ENCODE measurements around the gene UBE2G1.
"Not testable (repeated sequence)": the region's sequence is repeated elsewhere in the genome, so short reads cannot be mapped to it uniquely, and the experiment has no call there.

Gene UBE2G1

DNA sequence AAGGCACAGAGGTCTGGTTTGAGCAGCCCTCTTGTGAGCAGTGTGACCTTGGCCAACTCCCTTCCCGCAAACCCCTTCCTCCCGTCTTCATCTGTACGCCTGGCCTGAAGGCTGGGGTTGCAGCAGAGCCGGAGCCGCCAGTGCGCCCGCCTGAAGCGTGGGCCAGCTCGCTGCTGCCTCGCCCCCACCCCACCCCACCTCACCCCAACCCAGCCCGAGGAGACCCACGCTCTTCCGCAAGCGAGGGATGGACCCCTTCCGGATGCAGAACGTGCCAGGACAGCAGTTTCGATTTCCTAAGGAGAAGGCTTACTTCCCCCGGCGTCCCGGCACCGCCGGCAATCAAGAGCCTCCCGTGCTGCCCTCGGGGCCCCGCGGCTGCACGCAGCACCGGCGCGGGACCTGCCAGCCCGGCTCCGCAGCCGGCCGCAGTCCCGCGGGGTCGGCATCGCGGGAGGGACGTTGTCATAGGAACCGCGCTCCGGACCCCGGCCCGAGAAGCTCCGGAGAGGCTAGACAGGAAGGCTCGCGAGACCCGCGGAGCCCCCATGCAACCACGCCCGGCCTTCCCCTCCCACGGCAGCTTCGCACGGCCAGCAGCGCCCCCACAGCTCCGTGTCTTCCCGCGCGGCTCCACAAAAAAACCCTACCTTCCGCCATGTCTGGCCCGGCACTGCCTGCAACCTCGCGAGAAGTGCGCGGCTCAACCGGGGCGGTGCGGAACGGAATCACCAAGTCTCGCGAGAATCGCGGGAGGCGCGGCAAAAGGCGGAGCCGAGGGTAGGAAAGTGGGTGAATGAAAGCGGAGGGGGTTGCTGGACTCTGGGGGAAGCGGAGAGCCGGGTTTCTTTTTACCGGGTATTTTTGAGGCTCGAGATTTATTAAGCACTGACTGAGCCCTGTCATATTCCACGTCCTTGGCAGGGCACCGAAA is 102.9 kb downstream of the UBE2G1 start, which contains the start of gene ANKFY1:
TSS of gene ANKFY1 (minus strand) at position 698 of the 934 bp plus-strand sequence. CDS start at position 660, 38 bp downstream.
- H3K36me3 Mint-ChIP-seq: peaks cover 14% of the 10 kb centered on the region
- H3K27ac Mint-ChIP-seq: peak within 1 kb of the TSS; percentile 88
- peak within 1 kb of the TSS; percentile 87 for H3K4me3 Mint-ChIP-seq
- peak; percentile 99 for ATAC-seq
- no peaks in the 10 kb centered on the region for H3K27me3 Mint-ChIP-seq
- H3K4me1 Mint-ChIP-seq: peaks cover 45% of the 10 kb centered on the region
- peaks cover 4% of the 10 kb centered on the region for H3K9me3 Mint-ChIP-seq

DNA sequence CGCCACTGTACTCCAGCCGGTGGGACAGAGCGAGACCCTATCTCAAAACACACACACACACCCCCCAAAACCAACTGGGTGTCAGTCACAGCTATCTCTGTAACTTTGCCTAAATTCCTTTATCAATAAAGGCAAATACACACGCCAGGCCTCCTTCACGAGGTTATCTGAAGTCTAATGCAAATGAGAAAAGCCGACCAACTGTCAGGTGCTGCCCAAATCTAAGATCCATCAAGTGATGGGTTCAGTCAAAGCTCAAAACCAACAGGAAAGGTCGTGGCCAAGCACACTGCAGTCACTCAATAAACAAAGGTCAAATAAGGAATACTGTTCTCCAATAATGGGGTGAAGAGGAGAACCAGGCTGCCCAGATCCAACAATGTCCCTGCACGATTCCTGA is 103.8 kb downstream of the UBE2G1 start:
- Mint-ChIP-seq H3K27me3 (no peaks in the 10 kb centered on the region), H3K4me3 (peak overlapping the region; percentile 87), H3K9me3 (peaks cover 4% of the 10 kb centered on the region), H3K36me3 (peaks cover 18% of the 10 kb centered on the region), H3K4me1 (peaks cover 47% of the 10 kb centered on the region), H3K27ac (peak overlapping the region; percentile 88)
- no peak for ATAC-seq

- no peaks in the 10 kb centered on the region for H3K27me3 Mint-ChIP-seq
- H3K27ac Mint-ChIP-seq: no peak overlapping the region
Measured at GRCh38 chr17:4261452-4261851, 105.0 kb downstream of the UBE2G1 start.

DNA sequence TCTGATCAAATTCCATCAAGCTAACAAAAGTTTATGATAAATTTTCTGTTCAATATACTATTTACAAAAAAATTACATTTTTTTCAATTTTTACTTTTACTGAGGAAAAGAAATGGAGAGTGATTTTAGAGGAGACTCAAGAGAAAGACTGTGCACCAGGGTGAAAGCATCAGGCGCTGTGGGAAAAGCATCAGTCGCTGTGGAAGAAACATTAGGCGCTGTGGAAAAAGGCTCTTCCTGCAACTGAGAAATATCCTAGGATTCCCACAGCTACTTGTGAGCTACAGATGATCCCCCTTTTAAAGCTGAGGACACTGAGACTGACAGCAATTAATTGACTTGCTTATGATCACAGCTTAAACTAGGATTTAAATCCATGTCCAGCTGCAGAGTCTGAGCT is 107.6 kb downstream of the UBE2G1 start:
- H3K36me3 Mint-ChIP-seq: peaks cover 40% of the 10 kb centered on the region
- H3K4me1 Mint-ChIP-seq: peaks cover 47% of the 10 kb centered on the region
- no peak overlapping the region for H3K27ac Mint-ChIP-seq
- peaks cover 4% of the 10 kb centered on the region for H3K9me3 Mint-ChIP-seq
- no peaks in the 10 kb centered on the region for H3K27me3 Mint-ChIP-seq
- no peak overlapping the region for H3K4me3 Mint-ChIP-seq
- no peak for ATAC-seq

More at GRCh38 chr17:4261452-4261851, 105.0 kb downstream of the UBE2G1 start:
- Mint-ChIP-seq H3K9me3 (peaks cover 4% of the 10 kb centered on the region), H3K4me1 (peaks cover 56% of the 10 kb centered on the region), H3K4me3 (no peak overlapping the region), H3K36me3 (peaks cover 30% of the 10 kb centered on the region)
- no peak for ATAC-seq

DNA sequence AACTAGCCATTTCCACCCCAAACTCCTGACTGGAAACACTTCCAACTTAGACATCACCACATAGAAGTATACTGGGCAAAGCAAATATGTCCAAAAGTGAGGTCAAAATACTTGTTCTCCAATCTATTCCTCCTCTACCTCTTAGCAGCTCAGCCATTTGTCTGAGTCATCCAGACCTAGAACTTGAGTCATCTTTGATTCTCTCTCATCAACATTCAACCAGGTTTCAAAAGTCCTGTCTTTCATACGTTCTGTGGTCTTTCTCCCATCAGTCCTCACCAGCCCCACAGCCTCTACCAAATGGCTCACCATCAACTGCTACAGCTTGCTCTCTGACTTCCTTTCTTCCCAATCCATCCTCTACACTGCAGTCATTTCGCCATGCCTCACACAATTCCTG is 109.5 kb downstream of the UBE2G1 start:
- peaks cover 4% of the 10 kb centered on the region for H3K9me3 Mint-ChIP-seq
- H3K27ac Mint-ChIP-seq: no peak overlapping the region
- peaks cover 45% of the 10 kb centered on the region for H3K4me1 Mint-ChIP-seq
- ATAC-seq: no peak
- H3K27me3 Mint-ChIP-seq: no peaks in the 10 kb centered on the region
- peaks cover 40% of the 10 kb centered on the region for H3K36me3 Mint-ChIP-seq
- H3K4me3 Mint-ChIP-seq: no peak overlapping the region

GRCh38 chr17:4255271-4255670 is 111.2 kb downstream of the UBE2G1 start:
- not testable (repeated sequence) for H3K27me3 Mint-ChIP-seq, H3K4me3 Mint-ChIP-seq, H3K27ac Mint-ChIP-seq, H3K9me3 Mint-ChIP-seq, ATAC-seq
- Mint-ChIP-seq H3K36me3 (peaks cover 34% of the 10 kb centered on the region), H3K4me1 (peaks cover 39% of the 10 kb centered on the region)

DNA sequence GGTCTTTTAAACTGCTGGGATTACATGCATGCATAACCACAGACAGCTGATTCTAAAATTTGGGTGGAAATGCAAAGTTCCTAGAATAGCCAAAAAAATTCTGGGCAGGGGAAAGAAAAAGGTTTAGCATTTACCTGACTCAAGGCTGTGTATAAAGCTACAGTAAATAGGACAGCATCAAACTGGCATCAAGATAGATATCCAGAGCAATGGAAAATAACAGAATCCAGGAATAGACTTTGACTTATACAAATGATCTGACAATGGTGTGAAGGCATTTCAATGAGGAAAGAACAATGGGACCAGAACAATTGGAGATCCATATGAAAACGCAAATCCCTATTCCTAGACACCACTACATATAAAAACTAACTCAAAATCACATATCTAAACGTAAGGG is 115.6 kb downstream of the UBE2G1 start:
- H3K4me1 Mint-ChIP-seq: peaks cover 34% of the 10 kb centered on the region
- peaks cover 6% of the 10 kb centered on the region for H3K36me3 Mint-ChIP-seq
- ATAC-seq: no peak
- H3K27ac Mint-ChIP-seq: no peak overlapping the region
- no peaks in the 10 kb centered on the region for H3K27me3 Mint-ChIP-seq
- no peaks in the 10 kb centered on the region for H3K9me3 Mint-ChIP-seq
- H3K4me3 Mint-ChIP-seq: no peak overlapping the region

- H3K9me3 Mint-ChIP-seq: no peaks in the 10 kb centered on the region
- no peak overlapping the region for H3K4me3 Mint-ChIP-seq
- H3K36me3 Mint-ChIP-seq: peaks cover 4% of the 10 kb centered on the region
- no peak for ATAC-seq
- no peaks in the 10 kb centered on the region for H3K27me3 Mint-ChIP-seq
- no peak overlapping the region for H3K27ac Mint-ChIP-seq
- peaks cover 35% of the 10 kb centered on the region for H3K4me1 Mint-ChIP-seq
Measured at GRCh38 chr17:4249452-4250029, 116.9 kb downstream of the UBE2G1 start.

DNA sequence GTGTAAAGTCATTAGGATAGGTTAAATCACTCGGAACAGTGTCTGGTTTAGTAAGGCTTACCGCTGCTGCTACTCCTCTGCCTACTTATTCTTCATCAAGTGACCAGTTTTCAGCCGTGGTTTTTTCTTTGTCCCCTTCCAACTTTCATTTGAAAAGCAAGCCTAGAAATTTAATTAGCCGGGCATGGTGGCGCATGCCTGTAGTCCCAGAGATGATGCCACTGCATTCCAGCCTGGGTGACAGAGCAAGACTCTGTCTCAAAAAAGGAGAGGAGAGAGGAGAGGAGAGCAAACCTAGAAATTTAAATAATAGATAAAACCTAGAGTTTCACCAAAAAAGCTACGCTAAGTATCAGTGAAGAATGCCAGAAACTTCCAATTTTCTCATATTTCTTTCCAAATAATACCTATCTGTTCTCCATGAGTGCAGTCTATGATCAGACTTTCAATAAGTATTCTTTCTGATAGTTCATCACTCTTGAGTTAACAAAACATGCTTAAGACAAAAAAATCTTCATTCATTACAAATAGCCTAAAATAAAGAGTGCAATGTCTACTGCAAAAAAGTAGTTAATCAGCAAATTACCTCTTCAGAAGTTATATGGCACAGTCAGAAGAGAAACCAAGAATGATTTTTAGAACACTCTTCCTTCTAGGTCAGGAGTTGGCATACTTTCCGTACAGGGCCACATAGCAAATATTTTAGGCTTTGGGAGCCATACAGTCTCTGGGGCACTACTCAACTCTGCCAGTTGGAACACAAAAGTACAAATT is 117.8 kb downstream of the UBE2G1 start:
- H3K27me3 Mint-ChIP-seq: no peaks in the 10 kb centered on the region
- no peak for ATAC-seq
- H3K36me3 Mint-ChIP-seq: peaks cover 6% of the 10 kb centered on the region
- H3K4me3 Mint-ChIP-seq: no peak overlapping the region
- H3K4me1 Mint-ChIP-seq: peaks cover 36% of the 10 kb centered on the region
- H3K27ac Mint-ChIP-seq: no peak overlapping the region
- no peaks in the 10 kb centered on the region for H3K9me3 Mint-ChIP-seq

DNA sequence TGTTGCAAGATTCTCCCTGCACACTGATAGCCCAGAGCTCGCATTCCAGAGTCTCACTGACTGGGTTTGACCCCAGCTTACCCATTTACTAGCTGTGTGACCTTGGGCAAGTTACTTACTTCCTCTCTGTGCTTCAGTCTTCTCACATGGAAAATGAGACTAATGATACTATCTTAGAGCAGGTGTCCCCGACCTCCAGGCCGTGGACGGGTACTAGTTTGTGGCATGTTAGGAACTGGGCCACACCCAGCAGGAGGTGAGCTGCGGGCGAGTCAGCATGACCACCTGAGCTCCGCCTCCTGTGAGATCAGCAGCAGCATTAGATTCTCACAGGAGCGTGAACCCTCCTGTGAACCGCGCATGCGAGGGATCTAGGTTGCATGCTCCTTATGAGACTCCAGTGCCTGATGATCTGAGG is 118.5 kb downstream of the UBE2G1 start:
- Mint-ChIP-seq H3K27ac (no peak overlapping the region), H3K36me3 (peaks cover 6% of the 10 kb centered on the region), H3K27me3 (no peaks in the 10 kb centered on the region), H3K4me1 (peaks cover 31% of the 10 kb centered on the region), H3K9me3 (no peaks in the 10 kb centered on the region), H3K4me3 (no peak overlapping the region)
- ATAC-seq: no peak

DNA sequence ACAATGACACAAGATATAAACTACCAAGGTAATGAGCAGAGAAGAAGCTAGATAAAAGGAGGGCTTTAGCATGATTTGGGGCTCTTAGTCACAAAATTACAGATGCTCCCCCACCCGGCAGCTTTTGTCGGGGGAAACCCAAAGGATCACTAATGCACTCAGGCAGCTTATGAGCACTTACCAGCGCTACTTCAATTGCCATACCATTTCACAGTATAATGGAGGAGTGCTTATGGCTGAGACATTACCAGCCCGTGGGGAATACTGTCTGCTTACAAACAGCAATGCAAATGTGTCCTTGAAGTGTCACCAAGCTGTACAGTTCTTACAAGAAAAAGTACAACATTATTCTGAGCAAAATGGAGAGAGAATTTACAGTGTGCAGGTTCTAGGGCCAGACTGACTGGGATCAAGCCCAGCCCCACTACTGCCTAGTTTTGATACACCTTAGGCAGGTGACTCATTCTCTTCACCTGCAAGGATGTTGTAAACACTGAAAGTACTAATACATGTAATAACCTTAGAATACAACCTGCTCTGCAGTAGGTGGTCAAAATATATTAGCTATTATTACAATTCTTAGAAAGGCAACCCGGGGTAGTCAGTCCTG is 119.0 kb downstream of the UBE2G1 start:
- Mint-ChIP-seq H3K9me3 (no peaks in the 10 kb centered on the region), H3K27me3 (no peaks in the 10 kb centered on the region), H3K27ac (no peak overlapping the region), H3K4me1 (peaks cover 31% of the 10 kb centered on the region), H3K4me3 (no peak overlapping the region), H3K36me3 (peaks cover 6% of the 10 kb centered on the region)
- no peak for ATAC-seq

DNA sequence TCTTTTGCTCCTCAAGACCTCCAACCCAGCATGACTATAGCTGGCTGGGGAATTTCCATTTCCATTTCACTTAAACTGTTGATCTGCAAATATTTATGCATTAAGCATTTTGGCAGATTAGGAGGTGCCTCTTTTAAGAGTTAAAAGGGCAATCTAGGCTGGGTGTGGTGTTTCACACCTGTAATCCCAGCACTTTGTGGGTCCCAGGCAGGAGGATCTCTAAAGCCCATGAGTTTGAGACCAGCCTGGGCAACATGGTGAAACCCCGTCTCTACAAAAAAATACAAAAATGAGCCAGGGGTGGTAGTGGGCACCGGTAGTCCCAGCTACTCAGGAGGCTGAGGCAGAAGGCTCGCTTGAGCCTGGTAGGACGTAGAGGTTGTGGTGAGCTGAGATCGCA is 119.8 kb downstream of the UBE2G1 start:
- Mint-ChIP-seq H3K4me1 (peaks cover 26% of the 10 kb centered on the region), H3K27ac (no peak overlapping the region), H3K36me3 (peaks cover 6% of the 10 kb centered on the region), H3K9me3 (no peaks in the 10 kb centered on the region), H3K27me3 (no peaks in the 10 kb centered on the region), H3K4me3 (no peak overlapping the region)
- no peak for ATAC-seq

GRCh38 chr17:4241535-4241934 is 124.9 kb downstream of the UBE2G1 start:
- Mint-ChIP-seq H3K9me3 (no peaks in the 10 kb centered on the region), H3K27me3 (no peaks in the 10 kb centered on the region), H3K27ac (no peak overlapping the region), H3K36me3 (peaks cover 30% of the 10 kb centered on the region), H3K4me1 (peaks cover 11% of the 10 kb centered on the region), H3K4me3 (no peak overlapping the region)
- ATAC-seq: no peak

GRCh38 chr17:4236456-4236855 is 130.0 kb downstream of the UBE2G1 start:
- Mint-ChIP-seq H3K9me3 (no peaks in the 10 kb centered on the region), H3K27me3 (no peaks in the 10 kb centered on the region), H3K4me1 (no peaks in the 10 kb centered on the region), H3K4me3 (no peak overlapping the region), H3K36me3 (peaks cover 37% of the 10 kb centered on the region), H3K27ac (no peak overlapping the region)
- no peak for ATAC-seq

Measured in stimulated activated memory B cell treated with anti-CD40 and anti-IgM and Interleukin-4, amounts not matched to agents 10 μg/mL and 1 μg/mL and 100 μg/mL, for 72 hours (primary cell).